Stimulated activated CD8-positive, alpha-beta memory T cell treated with anti-CD3 and anti-CD28 coated beads, Interleukin-4, amount 100 ng/mL, for 1 hour (primary cell): ENCODE results near the gene ESRRG.

ENCODE experiments used
- DNase-seq, 2 donors: peaks; one replicate each; pipeline ENCODE4 v3.0.0-alpha.2; 2020; ENCODE audit warnings: low read depth in 2 of 2, low spot score in 1 of 2

Gene ESRRG

DNA sequence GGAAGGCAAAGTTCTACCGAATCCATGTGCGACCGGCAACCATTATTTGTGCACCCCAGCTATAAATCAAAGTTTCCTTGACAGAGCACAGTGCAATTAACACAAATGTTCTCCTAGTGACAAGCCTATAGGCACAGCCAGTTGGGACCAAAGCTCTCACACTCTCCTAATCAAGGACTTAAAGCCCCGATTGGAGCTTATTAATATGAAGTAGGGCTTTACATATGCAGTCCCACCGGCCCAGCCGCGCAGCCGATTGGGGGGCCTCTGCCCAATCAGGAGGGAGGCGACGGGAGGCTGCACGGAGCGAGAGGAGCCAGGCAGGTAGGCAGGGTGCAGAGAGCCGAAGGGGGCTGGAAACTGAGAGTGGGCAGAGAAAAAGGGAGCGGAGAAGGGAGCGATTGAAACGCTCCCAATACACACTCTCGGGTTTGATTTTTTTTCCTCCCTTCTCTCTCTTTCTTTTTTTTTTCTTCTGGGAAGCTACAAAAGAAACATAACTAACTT lies at the start of gene ESRRG:
Gene ESRRG (minus strand): TSS at position 156 of the 507 bp plus-strand sequence. CDS start 130 bp downstream, at position 26.
- DNase-seq, result no peak

DNA sequence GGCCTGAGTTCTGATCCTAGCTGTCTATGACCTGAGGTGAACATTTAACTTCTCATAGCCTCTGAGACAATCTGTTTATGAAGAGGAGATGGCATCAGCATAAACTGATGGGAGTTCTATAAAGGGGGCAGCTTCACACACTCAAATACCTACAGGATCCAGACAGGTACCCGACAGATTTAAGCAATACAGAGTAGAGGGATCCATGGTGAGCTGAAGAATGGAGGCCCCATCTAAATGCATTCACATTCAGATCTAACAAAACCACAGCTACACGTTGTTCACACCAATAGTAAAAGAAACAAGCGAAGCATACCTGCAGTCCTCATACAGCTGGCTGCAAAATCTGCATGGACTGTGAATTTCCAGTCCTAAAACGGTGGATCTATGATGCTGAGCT lies 48.7 kb upstream of the ESRRG start:
- DNase-seq, result no peak

DNA sequence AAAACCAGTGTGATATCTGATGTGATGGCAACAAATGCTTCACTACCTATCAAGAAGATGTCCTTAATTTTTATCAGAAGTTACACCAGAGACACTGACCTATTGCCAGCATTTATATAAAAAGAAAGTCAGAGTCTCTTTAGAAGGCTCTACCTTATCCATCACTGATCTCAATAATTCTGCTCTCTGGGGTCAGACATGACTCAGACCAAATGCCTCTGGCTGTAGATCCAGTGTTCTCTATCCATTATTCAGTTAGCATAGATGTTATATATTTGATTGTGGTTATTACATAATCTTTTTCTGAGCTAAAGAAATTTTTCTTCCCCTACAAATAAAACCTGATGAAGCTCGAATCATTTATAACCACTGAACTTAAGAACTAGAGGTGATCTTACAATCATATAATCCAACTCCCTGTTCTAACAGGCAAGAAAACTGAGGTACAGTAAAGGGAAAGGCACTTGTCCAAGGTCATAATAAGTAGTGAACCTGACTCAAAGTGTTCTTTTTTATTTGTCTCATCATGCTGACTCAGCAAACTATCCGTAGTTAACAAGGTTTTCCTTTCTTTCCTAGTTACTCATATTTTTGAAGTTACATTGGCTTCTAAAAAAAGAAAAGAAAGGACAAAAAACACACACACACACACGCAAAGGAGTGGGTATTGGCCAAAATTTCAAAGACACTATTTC lies 43.6 kb upstream of the ESRRG start:
- no peak for DNase-seq

- DNase-seq, result no peak
Observed at GRCh38 chr1:216765346-216766300, 42.4 kb upstream of the ESRRG start.

DNA sequence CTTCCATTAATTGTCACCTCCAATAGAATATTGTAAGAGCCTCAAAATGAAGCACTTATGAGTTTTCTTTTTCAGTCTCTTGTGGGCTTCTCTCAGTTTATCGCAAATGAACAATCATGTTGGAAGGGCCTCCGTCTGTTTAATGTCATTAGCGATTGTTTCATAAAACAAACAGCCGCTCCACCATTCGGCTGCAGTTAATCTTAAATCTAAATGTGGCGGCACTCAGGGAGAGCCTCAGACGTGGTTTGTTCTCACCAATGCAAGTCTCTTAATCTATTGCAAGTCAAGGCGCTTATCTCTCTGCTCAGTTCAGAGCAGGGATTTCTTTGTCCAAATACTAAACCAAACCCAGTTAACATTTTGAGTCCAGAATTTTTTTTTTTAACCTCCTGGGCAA lies 34.9 kb upstream of the ESRRG start:
- DNase-seq, result no peak

- no peak for DNase-seq
Observed at GRCh38 chr1:216757110-216757509, 33.9 kb upstream of the ESRRG start.

DNA sequence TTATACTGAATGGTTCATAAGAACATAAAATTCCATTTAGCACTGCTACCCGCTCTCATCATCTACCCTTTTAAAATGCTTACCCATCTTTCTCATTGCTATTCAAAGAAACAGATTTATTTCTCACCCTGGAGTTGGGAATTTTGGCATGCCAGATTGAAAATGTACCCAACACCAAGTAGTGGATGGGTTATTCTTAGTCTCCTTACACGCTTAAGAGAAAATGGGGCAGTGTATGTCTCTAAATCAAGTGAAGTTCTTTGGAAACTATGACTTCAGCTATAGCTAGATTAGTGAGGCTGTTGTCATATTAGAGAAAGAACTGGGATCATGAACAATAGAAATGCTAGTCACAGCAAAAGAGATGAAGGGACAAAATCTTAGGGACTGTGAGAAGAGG lies 27.7 kb upstream of the ESRRG start:
- DNase-seq, result no peak

- no peak for DNase-seq
Observed at GRCh38 chr1:216750031-216750627, 26.9 kb upstream of the ESRRG start.

DNA sequence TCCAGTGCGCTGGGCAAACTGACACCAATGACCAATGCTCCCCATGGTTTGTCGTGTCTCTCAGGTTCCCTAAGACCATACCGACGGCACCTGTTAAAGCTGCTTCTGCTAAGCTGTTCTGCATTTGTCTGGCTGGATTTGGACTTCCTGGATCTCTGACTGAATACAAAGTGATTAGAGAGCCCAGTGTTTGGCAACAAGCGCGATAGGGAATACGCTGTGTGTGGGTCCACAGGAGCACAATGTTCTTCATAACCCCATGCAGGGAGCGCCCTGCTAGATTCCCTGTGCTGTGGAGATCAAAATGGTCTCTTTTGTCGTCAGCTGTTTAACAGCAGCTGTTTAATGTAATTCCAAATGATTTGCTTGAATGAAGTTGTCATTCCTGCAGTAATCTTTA lies 26.0 kb upstream of the ESRRG start:
- no peak for DNase-seq

- DNase-seq, result no peak
Observed at GRCh38 chr1:216742625-216743024, 19.4 kb upstream of the ESRRG start.

DNA sequence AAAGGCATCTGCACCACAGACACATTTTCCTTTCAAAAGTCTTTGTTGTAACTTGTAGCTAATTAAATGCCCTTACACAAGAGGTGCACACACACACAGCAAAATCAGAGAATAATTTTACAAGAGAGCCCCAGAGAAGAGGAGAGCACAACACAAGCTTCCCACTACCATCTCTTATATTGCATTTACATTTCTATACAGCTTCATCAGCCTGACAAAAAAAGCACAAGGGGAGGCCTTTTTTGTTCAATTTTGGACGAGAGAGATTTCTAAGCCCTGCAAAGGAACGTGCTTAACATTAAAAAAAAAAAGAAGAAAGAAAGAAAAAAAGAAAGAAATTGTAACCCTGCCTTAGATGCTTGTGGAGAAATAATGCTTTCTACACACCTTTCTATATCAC lies 17.1 kb upstream of the ESRRG start:
- DNase-seq, result no peak

- no peak for DNase-seq
Observed at GRCh38 chr1:216739793-216740192, 16.6 kb upstream of the ESRRG start.

DNA sequence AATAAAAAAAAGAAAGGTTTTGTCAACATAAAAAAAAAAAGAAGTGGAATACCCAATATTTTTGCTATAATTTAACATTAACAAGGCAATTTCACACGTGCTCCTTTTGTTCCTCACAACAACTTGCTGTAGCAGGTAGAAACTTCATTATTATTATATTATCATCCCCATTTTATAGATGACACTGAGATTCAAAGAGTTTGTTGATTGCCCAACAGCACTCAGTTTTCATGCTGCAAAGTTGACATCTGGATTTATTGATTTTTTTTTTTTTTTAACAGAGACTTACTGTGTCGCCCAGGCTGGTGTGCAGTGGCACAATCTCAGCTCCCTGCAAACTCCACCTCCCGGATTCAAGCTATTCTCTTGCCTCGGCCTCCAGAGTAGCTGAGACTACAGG lies 8.9 kb upstream of the ESRRG start:
- DNase-seq, result no peak

GRCh38 chr1:216731562-216731961 lies 8.3 kb upstream of the ESRRG start:
- no peak for DNase-seq

DNA sequence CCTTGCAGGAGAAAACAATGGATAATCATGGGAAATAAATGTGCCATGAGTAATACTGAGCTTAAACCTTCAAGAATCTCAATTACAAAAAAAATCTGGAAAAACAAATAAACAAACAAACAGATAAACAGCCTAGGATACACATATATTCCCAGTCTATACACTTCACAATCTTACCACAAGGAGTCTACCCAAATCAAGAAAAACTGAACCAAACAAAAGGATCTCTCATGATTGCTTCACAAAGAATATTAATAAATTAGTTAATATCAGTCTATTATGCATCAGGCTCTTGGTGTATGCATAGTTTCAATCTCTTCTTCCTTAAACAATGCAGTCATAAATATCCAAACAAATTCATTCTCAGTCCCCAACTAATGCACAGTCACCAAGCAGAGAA lies 3.2 kb upstream of the ESRRG start:
- no peak for DNase-seq

- DNase-seq, result no peak
Observed at GRCh38 chr1:216722821-216723220, 408 bp downstream of the ESRRG start.

- no peak for DNase-seq
Observed at GRCh38 chr1:216721863-216722262, 1.4 kb downstream of the ESRRG start.

DNA sequence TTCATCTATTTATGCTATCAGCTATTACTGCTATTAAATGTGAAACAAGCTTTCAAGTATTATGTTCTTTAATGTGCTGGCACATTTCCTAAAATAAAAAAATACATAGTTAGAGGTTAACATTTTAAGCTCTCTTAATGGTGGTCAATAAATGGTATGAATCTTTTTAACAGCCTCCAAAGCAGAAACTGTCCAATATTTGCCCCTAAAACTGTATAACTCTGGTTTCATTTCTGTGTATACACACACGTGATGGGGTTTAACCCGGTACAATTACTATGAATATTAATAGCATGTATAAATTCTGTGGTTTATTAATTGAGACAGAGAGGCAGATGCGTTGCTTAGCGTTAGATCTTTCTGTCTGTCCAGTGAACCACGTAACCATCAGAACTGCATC lies 2.2 kb downstream of the ESRRG start:
- DNase-seq, result no peak

GRCh38 chr1:216711712-216712111 lies 11.5 kb downstream of the ESRRG start:
- DNase-seq, result no peak

GRCh38 chr1:216710598-216711333 lies 12.5 kb downstream of the ESRRG start:
- no peak for DNase-seq

DNA sequence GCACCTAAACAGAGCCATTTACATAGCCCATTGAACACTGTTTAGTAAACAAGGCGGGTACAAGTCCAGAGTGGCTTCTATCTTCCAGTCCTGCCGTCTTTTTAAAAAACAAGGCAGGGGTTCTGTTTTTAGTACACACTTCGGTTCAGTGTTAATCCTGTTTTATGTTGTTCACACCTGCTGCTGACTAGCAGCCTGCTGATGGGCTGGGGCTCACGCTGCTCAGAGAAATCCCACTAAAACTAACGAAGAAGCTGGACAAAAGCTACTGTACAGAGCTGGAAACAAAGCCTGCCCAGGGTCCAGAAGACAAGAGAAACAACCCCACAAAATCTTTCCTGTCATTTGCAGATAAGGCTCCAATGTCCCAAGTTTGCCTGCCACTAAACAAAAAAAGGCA lies 13.2 kb downstream of the ESRRG start:
- no peak for DNase-seq
